ENCODE data around the gene ADRB2.

DNA sequence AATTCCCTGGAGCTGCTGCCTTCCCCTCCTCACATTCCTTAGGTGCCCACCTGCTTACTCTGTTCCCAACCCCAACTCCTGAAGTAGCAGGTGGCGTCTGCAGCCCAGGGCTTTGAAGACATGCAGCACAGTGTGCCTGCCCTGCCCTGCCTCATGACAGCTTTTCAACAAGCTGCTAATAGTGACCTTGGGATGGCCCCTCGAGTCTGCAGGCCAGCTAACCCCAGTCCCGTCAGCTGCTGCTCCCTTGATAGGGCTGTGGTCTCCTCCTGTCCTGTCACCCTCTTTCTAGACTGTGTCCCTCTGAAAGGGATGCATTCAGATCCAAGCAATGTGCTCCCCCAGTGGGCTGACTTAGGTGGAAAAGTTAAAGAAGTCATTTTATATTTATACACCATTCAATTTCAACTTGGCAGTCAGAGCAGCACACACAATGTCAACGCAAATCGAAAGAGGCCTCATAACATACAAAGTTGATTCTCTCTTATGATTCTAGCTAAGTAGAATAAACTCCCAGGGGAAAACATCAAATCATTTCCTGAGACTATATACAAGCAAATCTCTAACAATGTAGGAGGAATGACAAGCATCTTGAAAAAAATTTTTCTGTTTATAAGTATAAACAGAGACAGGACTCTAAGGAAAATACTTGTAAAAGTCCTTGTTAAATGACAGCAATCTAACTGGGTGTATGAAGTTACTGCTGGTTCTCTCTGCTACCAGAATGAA is 37.9 kb downstream of the ADRB2 start:
- no peak for TF ChIP-seq POLR2AphosphoS5 (IDR thresholded peaks at IDR 0.05; ENCODE audit: low read depth, low read length)
- no peak for TF ChIP-seq POLR2A (IDR thresholded peaks at IDR 0.05; ENCODE audit: low read depth, low read length)
- no peak for TF ChIP-seq TAF1 (IDR thresholded peaks at IDR 0.05; ENCODE audit: borderline replicate concordance, low read depth, low read length)

All from GM12892 (cell line).